Osteoblast (primary cell): Measurements from ENCODE around the gene ANKRD34A. TPM values are rescaled to one million over a fixed set of nuclear protein-coding genes. Genes with fewer than 3 reads are reported as not detected.
A peak's percentile ranks its signal among the peaks of the same experiment; 100 is the strongest.

Source experiments
- DNase-seq: peaks from one replicate; pipeline ENCODE4 v3.0.0; 2011; ENCODE audit warnings: low spot score, mixed read lengths; ENCODE audit not compliant: insufficient read length; ENCODE audit errors: missing footprints
- H2AFZ ChIP-seq: 2 replicates; pipeline ENCODE4 v1.6.0; 2011; ENCODE audit warnings: mild to moderate bottlenecking, low read length
- H3K27ac ChIP-seq: 2 replicates; pipeline ENCODE4 v1.5.1; 2011; ENCODE audit warnings: mild to moderate bottlenecking, low read depth, low read length, moderate library complexity
- H3K27me3 ChIP-seq: 2 replicates; pipeline ENCODE4 v1.6.0; 2012; ENCODE audit warnings: mild to moderate bottlenecking, control low read depth, inconsistent platforms, low read length, moderate library complexity; ENCODE audit not compliant: insufficient read depth
- H3K36me3 ChIP-seq: 2 replicates; pipeline ENCODE4 v1.5.1; 2011; ENCODE audit warnings: mild to moderate bottlenecking, low read length, control low read depth, moderate library complexity; ENCODE audit not compliant: insufficient read depth
- H3K4me1 ChIP-seq: 2 replicates; pipeline ENCODE4 v1.5.1; 2011; ENCODE audit warnings: mild to moderate bottlenecking, low read length, control low read depth, moderate library complexity; ENCODE audit not compliant: insufficient read depth
- H3K4me2 ChIP-seq: 2 replicates; pipeline ENCODE4 v1.6.0; 2011; ENCODE audit warnings: mild to moderate bottlenecking, low read length; ENCODE audit not compliant: insufficient read depth
- H3K4me3 ChIP-seq: fragments of 200-600 bp; sonication (generic); 3 replicates; pipeline ENCODE4 v1.5.1; 2012; ENCODE audit warnings: mild to moderate bottlenecking, low read length, inconsistent platforms; ENCODE audit not compliant: insufficient read depth
- H3K79me2 ChIP-seq: 2 replicates; pipeline ENCODE4 v1.6.0; 2012; ENCODE audit warnings: mild to moderate bottlenecking, low read length, control low read depth, inconsistent platforms; ENCODE audit not compliant: insufficient read depth
- H3K9me3 ChIP-seq: 2 replicates; pipeline ENCODE4 v1.5.1; 2011; ENCODE audit warnings: low read depth, low read length, control low read depth
- H4K20me1 ChIP-seq: 2 replicates; pipeline ENCODE4 v1.6.0; 2012; ENCODE audit warnings: mild to moderate bottlenecking, low read length, control low read depth; ENCODE audit not compliant: insufficient read depth
- CTCF ChIP-seq: IDR thresholded peaks from 2 replicates; pipeline ENCODE4 v1.5.1; 2011; ENCODE audit warnings: mild to moderate bottlenecking, low read depth, low read length, moderate library complexity; ENCODE audit errors: extremely low read depth
- total RNA-seq: library from RNA; depleted of rRNA; stranded (reverse); fragments of >200 nt; gene quantifications from 2 replicates; pipeline ENCODE4 v1.2.3, GENCODE V29; 2012

The ANKRD34A gene
- total RNA-seq, 1 donor: 1.1 TPM

GRCh38 chr1:146010126-146010738 is 45.9 kb upstream of the ANKRD34A start:
- peak overlapping the region; percentile 1 for H2AFZ ChIP-seq
- H3K27ac ChIP-seq: no peak overlapping the region
- no peak overlapping the region for H3K4me2 ChIP-seq
- no peak for DNase-seq
- TF ChIP-seq CTCF: no peak
- H4K20me1 ChIP-seq: no peaks in the 10 kb centered on the region
- H3K79me2 ChIP-seq: no peaks in the 10 kb centered on the region
- H3K9me3 ChIP-seq: no peaks in the 10 kb centered on the region
- no peaks in the 10 kb centered on the region for H3K36me3 ChIP-seq
- no peaks in the 10 kb centered on the region for H3K27me3 ChIP-seq
- no peak overlapping the region for H3K4me3 ChIP-seq
- H3K4me1 ChIP-seq: peaks cover 7% of the 10 kb centered on the region

- H3K27ac ChIP-seq: no peak overlapping the region
- no peaks in the 10 kb centered on the region for H3K36me3 ChIP-seq
These were observed 43.2 kb upstream of the ANKRD34A start for GRCh38 chr1:146007489-146008133.

GRCh38 chr1:146001709-146002108 is 37.3 kb upstream of the ANKRD34A start:
- no peak for TF ChIP-seq CTCF

More at GRCh38 chr1:146007489-146008133, 43.2 kb upstream of the ANKRD34A start:
- H4K20me1 ChIP-seq: no peaks in the 10 kb centered on the region
- TF ChIP-seq CTCF: no peak
- H3K4me1 ChIP-seq: peaks cover 3% of the 10 kb centered on the region
- H3K27me3 ChIP-seq: no peaks in the 10 kb centered on the region
- H3K4me3 ChIP-seq: no peak overlapping the region
- H3K79me2 ChIP-seq: no peaks in the 10 kb centered on the region
- DNase-seq: no peak
- no peak overlapping the region for H2AFZ ChIP-seq
- H3K4me2 ChIP-seq: no peak overlapping the region
- H3K9me3 ChIP-seq: no peaks in the 10 kb centered on the region

GRCh38 chr1:145999321-146000024 is 35.1 kb upstream of the ANKRD34A start:
- no peak overlapping the region for H3K27ac ChIP-seq
- no peak for DNase-seq
- H3K36me3 ChIP-seq: peaks cover 14% of the 10 kb centered on the region
- no peak for TF ChIP-seq CTCF
- H3K4me1 ChIP-seq: peaks cover 10% of the 10 kb centered on the region
- no peak overlapping the region for H3K4me3 ChIP-seq
- no peaks in the 10 kb centered on the region for H3K9me3 ChIP-seq
- H3K27me3 ChIP-seq: no peaks in the 10 kb centered on the region
- no peak overlapping the region for H3K4me2 ChIP-seq
- H4K20me1 ChIP-seq: peaks cover 18% of the 10 kb centered on the region
- H2AFZ ChIP-seq: peak overlapping the region; percentile 47
- peaks cover 19% of the 10 kb centered on the region for H3K79me2 ChIP-seq

More at GRCh38 chr1:146001709-146002108, 37.3 kb upstream of the ANKRD34A start:
- no peaks in the 10 kb centered on the region for H3K36me3 ChIP-seq
- H3K9me3 ChIP-seq: no peaks in the 10 kb centered on the region
- no peaks in the 10 kb centered on the region for H3K27me3 ChIP-seq
- no peak overlapping the region for H3K4me3 ChIP-seq
- no peaks in the 10 kb centered on the region for H3K79me2 ChIP-seq
- no peak for DNase-seq
- no peaks in the 10 kb centered on the region for H4K20me1 ChIP-seq
- H2AFZ ChIP-seq: no peak overlapping the region
- no peak overlapping the region for H3K4me2 ChIP-seq
- H3K27ac ChIP-seq: no peak overlapping the region
- H3K4me1 ChIP-seq: peaks cover 7% of the 10 kb centered on the region
